GM18498 (cell line): Measurements from ENCODE around the gene CLDN5.
"Not testable (repeated sequence)": the region's sequence is repeated elsewhere in the genome, so short reads cannot be mapped to it uniquely, and the experiment has no call there.

ENCODE experiments used
- ATAC-seq: cut with Tn5 transposase; IDR thresholded peaks from one replicate; pipeline ENCODE4 v1.9.1; 2021; ENCODE audit warnings: mild to moderate bottlenecking, moderate library complexity; ENCODE audit not compliant: unreplicated experiment

CLDN5 gene

DNA sequence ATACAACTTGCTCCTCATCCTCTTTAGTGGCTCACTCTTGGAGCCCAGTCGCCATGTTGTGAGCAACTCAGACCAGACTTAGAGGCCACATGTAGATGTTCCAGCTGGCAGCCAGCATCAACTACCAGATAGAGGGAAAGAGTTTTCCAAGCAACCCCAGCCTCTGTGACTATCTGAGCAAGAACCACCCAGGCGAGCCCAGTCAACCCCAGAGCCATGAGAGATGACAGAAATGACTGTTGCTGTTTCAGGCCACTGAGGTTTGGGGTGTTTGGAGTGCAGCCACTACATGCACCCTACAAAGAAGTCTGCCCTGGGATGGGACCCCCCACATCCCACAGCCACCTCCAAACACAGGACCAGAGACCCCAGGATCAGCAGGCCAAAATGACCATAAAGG lies 24.8 kb upstream of the CLDN5 start:
- no peak for ATAC-seq

DNA sequence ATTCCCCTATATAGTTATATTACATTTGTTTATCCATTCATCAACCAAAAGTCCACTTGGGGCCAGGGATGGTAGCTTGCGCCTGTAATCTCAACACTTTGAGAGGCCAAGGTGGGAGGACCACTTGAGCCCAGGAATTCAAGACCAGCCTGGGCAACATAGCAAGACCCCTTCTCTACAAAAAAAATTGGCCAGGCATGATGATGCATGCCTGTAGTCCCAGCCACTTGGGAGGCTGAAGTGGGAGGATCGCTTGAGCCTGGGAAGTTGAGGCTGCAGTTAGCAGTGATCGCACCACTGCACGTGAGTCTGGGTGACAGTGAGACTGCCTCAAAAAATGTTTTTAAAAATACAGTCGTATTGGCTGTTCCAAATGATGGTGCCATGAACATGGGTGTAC lies 24.2 kb upstream of the CLDN5 start:
- ATAC-seq = not testable (repeated sequence)

DNA sequence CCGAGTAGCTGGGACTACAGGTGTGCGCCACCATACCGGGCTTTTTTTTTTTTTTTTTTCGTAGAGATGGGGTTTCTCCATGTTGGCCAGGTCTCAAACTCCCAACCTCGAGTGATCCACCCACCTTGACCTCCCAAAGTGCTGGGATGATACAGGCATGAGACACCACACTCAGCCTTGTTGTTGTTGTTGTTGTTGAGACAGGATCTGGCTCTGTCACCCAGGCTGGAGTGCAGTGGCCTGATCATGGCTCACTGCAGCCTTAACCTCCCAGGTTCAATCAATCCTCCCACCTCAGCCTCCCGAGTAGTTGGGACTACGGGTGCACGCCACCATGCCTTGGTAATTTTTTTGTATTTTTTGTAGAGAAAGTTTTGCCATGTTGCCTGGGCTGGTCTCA lies 23.4 kb upstream of the CLDN5 start:
- ATAC-seq = no peak

DNA sequence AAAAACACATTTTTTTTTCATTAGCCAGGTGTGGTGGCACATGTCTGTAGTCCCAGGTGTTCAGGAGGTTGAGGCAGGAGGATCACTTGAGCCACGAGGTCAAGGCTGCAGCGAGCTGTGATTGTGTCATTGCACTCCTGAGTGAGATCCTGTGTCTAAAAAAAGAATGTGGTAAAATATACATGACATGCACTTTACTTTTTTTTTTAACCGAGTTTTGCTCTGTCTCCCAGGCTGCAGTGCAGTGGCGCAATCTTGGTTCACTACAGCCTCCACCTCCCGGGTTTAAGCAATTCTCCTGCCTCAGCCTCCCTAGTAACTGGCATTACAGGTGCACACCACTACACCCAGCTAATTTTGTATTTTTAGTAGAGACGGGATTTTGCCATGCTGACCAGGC lies 22.5 kb upstream of the CLDN5 start:
- ATAC-seq = no peak

DNA sequence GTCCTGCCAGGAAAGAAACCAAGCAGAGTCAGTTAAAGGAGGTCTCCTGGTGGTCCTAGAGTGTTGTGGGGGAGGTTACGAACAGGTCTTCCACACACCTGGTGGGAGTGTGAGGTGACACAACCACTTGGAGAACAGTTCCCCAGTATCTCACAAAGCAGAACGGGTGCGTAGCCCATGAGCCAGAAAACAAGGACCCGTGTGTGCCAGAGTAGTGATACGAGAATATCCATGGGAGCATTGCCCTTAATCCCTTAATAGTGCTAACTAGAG lies 21.7 kb upstream of the CLDN5 start:
- no peak for ATAC-seq

DNA sequence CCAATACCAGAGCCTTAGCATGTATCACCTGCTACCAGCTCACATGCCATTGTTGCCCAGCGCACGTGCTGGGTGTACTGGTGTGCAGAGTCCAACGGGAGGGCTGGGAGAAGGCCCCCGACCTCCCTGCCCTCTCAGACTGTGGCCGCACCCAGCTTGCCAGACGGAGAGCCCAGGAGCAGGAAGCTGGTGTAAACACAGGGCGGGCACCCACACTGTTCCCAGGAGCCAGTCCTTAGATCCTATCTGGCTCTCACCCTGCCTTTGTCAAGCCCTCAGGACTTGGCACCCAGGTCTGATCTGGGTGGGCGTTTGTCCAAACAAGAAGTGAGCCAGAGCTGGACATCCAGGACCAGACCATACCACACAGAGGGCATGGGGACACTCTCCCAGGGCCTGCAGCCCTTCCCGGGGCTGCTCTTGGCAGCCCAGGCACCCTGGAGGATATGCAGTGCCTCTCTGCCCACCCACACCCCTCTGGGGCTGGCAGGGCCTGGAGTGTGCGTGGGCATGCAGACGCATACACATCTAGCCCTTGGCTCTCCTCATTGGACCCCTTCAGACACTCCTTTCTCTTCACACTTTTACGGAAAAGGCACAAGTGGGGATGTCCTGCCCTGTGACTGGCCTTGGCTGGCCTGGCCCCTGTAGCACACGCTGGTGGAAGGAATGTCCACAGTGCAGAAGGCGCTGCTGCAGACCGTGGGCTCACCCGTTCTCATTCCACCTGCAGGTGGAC lies 19.9 kb upstream of the CLDN5 start:
- no peak for ATAC-seq

DNA sequence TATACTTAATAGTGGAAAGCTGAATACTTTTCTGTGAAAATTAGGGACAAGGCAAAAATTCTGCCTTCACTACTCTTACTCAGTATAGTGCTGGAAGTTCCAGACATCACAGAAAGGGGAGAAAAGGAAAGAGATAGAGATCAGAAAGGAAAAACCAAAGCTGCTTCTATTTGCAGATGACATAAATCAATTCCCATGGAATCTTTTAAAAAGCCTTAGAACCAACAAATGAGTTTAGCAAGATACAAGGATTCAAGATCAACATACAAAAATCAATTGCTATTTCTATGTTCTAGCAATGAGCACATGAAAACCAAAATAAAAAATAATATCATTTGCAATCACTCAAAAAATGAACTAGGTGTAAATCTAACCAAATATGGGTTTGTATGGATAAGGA lies 16.2 kb upstream of the CLDN5 start:
- ATAC-seq = no peak

DNA sequence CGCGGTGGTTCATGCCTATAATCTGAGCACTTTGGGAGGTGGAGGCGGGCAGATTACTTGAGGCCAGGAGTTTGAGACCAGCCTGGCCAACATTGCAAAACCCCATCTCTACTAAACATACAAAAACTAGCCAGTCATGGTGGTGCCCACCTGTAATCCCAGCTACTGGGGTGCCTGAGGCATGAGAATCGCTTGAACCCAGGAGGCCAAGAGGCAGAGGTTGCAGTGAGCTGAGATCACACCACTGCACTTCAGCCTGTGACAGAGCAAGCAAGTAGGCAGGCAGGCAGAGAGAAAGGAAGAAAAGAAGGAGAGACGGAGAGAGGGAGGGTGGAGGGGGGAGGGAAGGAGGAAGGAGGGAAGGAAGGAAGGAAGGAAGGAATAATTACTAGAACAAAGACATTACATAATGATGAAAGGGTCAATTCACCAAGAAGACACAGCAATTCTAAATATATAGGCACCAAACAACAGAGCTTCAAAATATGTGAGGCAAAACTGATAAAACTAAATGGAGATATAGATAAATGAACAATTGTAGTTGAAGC lies 13.8 kb upstream of the CLDN5 start:
- no peak for ATAC-seq

DNA sequence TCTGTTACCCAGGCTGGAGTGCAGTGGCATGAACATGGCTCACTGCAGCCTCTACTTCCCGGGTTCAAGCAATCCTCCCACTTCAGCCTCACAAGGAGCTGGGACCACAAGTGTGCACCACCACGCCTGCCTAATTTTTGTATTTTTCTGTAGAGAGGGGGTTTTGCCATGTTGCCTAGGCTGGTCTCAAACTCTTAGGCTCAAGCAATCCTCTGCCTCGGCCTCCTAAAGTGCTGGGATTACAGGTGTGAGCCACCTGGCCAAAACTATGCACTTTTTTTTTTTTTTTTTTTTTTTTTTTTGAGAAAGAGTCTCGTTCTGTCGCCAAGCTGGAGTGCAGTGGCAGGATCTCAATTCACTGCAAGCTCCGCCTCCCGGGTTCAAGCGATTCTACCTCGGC lies 12.4 kb upstream of the CLDN5 start:
- ATAC-seq = no peak

DNA sequence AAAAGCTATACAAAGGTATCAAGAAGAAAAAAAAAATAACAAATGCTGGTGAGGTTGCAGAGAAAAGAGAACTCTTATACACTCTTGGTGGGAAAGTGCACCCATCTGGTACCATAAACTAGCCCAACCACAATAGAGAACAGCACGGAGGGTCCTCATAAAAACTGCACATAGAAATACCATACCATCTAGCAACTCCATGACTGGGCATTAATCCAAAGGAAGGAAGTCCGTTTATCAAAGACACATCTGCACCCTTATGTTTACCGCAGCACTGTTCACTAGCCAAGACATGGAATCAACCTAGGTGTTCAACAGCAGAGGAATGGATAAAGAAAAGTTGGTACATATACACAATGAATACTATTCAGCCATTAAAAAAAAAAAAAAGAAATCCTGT lies 10.8 kb upstream of the CLDN5 start:
- no peak for ATAC-seq

DNA sequence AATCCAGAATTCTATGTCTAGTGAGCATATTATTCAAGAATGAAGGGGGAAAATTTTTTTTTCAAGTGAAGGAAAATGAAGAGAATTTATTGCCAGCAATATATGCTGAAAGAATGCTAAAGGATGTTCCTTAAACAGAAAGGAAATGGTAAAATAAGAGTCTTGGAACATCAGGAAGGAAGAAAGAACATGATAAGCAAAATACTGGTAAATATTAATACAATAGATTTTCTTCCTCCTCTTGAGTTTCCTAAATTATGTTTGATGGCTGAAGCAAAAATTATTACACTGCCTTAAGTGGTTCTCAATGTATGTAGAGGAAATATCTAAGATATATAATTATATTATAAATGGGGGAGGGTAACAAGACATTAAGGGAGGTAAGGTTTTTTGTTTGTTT lies 9.6 kb upstream of the CLDN5 start:
- no peak for ATAC-seq

DNA sequence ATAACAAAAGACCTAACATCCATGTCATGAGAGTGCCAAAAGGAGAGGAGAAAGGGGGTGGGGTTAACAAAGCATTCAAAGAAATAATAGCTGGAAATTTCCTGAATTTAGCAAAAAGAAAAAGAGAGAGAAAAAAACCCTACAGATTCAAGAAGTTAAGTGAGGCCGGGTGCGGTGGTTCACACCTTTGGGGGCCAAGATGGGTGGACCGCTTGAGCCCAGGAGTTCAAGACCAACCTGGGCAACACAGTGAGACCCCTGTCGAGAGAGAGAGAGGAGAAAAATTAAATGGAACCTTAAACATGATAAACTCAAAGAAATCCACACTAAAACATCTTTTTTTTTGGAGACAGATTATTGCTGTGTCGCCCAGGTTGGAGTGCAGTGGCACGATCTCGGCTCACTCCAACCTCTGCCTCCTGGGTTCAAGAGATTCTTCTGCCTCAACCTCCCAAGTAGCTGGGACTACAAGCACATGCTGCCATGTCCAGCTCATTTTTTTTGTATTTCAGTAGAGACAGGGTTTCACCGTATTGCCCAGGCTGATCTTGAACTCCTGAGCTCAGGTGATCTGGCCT lies 8.9 kb upstream of the CLDN5 start:
- ATAC-seq = no peak

DNA sequence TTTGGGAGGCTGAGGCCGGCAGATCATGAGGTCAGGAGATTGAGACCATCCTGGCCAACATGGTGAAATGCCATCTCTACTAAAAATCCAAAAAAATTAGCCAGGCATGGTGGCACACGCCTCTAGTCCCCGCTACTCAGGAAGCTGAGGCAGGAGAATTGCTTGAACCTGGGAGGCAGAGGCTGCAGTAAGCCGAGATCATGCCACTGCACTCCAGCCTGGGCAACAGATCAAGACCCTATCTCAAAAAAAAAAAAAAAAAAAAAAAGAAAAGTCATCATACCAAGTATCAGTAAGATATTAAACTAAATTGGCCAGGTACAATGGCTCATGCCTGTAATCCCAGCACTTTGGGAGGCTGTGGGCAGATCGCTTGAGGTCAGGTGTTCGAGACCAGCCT lies 7.1 kb upstream of the CLDN5 start:
- ATAC-seq = not testable (repeated sequence)

DNA sequence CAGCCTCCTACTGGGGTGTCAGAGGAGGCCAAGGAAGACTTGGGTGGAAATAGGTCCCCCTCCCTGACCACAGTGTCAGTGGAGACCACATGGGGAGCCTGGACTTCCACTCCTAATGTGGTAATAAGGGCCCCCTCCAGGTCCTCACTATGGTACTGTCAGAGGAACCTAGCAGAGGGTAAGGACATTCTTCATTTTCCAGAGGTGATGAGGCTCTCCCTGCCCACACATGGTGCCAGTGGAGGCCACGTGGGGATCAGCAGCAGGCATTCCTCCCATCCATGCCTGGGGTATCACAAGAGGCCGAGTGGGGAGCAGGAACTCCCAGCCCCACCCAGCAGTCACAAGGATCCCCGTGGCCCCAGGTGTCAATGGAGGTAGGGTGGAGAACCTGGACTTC lies 6.5 kb upstream of the CLDN5 start:
- no peak for ATAC-seq

DNA sequence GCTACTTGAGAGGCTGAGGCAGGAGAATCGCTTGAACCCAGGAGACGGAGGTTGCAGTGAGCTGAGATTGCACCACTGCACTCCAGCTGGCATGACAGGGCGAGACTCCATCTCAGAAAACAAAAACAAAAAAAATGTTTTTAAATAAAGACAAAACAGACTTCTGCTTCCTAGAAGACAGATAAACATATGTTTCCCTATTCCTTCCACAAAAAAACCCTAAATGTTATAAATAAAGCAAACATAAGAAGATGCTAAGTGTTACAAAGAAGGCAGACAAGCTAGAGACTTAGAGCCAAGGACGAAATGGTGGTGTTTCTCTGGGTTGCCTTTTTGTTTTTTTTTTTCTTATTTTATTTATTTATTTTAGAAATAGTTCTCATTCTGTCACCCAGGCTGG lies 5.6 kb upstream of the CLDN5 start:
- ATAC-seq = no peak

DNA sequence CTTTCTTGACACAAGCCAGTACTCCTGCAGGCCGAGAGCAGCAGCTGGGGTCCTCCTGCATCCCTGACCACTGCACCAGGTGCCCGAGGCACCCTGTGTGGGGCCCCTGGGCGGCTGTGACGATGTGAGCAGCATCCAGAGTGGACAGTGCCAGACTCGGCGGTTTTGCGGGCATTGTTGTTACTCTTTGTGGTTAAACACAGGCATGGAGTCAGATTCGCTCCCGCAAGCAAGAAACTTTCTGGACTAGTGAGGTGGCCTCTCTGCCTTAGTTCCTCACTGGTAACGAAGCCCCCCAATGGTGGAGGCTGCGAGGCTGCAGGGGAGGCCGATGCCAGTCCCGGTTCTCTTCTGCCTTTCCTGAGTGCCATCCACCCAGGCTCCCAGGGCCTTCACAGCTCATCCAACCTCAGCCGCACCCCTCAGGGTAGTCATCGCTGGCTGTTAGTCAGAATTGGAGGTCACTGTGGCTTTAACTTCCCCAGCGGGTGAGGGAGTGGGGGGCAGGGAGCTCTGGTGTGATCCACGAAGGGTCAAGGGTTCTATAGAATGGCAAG lies 3.7 kb upstream of the CLDN5 start:
- no peak for ATAC-seq

DNA sequence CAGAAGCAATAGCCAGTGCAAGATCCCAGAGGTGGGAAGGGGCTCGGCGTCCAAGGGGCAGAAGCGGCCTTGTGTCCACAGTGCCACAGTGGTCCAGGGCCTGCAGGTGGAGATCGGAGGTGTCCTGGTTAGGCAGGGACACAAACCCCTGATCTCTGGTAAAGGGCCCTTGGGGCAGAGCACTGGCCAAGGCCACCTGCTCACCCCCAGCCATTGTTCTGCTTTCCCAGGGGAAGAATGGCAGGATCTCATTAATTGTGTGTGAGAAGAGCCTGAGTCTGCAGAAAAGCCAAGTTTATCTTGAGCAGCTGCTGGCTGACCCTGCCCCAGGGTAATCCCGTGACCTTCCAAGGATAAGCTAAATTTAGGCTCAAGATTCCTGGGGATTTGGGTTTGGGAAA lies 3.1 kb upstream of the CLDN5 start:
- no peak for ATAC-seq

DNA sequence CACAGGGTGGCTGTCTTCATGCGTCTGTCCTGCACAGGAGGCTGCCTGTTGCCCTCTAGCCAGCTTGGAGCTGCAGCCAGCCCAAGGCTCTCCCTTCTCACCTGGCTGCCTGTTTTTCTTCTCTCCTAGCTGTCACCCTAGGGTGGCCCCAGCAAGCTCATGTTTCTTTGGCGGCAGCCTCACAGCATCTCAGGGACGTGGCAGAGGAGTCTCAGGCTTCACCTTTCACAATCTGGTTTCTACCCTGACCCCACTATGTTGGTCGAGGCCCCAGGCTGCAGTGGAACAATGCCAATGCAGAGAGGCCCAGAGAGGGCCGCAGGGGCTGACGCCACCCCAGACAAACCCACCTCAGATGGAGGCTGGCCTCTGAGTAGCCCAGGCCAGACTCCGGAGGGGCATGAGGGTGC lies 2.5 kb upstream of the CLDN5 start:
- no peak for ATAC-seq

DNA sequence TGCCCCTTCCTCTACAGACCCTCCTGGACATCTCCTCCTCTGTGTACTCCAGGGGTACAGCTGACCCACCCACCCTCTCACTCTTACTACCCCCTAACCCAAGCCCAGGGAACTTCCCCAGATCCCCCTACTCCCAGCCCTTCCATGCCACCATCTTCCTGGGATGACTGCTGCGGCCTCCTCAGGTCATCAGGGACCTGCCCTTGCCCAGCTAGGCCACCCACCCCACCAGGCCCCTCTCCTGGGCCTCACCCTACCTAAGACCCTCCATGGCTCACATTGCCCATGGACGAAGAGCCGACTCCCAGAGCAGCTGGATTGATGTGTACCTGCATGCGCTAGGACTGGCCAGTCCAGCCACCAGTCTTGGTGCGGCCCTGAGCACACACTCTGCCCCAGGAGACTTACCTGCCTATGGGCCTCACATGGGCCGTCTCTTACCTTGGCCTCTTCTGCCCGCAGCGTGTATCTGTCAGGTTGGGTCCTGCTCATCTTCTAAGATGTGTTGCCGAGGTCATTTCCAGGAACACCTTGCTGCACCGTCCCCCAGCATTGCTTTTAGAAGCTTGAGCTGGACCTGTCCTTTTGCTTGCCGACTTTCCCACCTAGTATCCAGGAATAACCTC lies 2.0 kb upstream of the CLDN5 start:
- no peak for ATAC-seq

DNA sequence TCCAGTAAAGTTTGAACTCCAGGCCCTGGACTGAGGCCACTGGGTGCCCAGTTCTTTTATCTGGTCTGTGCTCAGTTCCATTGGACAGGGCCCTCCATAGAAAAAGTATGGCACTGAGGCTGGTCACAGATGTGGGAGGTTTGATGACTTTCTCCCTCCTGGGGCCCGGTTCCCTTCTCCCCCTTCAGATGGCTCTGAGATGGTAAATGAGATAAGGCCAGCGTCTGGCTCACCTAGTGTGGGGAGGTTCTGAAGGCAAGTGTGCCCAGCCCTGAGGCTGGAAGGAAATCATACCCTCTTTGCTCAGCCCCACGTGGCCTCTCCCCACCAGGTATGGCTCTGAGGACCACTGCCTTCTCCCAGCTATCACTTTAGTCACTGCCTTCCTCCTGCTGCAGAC lies 1.5 kb upstream of the CLDN5 start:
- no peak for ATAC-seq

DNA sequence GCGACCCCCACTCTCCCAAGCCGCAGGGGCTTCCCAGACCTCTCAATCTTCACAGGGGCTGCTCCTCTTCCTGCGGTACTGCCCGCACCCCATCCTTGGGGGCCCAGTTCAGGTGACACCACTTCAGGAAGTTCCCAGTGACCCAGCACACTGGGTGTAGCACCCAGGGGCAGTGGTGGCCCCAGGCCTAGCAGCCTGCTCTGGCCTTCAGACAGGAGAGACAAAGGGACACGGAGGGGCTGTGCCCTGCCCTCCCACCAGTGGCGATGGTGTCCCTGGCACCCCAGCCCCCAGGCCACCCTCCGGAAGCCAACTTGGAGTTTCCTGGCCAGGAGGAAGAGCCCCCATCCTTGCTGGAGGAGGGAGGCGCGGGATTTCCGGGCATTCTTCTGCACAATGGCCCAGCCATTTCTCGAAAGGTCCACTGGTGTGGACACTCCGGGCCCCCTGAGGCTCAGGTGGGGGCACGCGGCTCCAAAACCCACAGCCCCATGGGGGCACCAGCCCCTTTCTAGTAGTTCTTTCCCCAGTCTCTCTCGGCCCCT lies 978 bp upstream of the CLDN5 start:
- no peak for ATAC-seq
